ENCODE data around the gene AOC3.

The AOC3 gene

DNA sequence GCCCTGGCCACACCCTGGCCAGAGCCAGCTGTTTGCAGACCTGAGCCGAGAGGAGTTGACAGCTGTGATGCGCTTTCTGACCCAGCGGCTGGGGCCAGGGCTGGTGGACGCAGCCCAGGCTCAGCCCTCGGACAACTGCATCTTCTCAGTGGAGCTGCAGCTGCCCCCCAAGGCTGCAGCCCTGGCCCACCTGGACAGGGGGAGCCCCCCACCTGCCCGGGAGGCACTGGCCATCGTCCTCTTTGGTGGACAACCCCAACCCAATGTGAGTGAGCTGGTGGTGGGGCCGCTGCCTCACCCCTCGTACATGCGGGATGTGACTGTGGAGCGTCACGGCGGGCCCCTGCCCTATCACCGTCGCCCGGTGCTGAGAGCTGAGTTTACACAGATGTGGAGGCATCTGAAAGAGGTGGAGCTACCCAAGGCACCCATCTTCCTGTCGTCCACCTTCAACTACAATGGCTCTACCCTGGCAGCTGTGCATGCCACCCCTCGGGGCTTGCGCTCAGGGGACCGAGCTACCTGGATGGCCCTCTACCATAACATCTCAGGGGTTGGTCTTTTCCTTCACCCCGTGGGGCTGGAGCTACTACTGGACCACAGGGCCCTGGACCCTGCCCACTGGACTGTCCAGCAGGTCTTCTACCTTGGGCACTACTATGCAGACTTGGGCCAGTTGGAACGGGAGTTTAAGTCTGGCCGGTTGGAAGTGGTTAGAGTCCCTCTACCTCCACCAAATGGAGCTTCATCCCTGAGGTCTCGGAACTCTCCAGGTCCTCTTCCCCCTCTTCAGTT lies 6.0 kb upstream of the AOC3 start:
- H3K4me3 ChIP-seq (ENCODE audit: low read depth, low read length): no peak overlapping the region
- TF ChIP-seq, protein P1, sequence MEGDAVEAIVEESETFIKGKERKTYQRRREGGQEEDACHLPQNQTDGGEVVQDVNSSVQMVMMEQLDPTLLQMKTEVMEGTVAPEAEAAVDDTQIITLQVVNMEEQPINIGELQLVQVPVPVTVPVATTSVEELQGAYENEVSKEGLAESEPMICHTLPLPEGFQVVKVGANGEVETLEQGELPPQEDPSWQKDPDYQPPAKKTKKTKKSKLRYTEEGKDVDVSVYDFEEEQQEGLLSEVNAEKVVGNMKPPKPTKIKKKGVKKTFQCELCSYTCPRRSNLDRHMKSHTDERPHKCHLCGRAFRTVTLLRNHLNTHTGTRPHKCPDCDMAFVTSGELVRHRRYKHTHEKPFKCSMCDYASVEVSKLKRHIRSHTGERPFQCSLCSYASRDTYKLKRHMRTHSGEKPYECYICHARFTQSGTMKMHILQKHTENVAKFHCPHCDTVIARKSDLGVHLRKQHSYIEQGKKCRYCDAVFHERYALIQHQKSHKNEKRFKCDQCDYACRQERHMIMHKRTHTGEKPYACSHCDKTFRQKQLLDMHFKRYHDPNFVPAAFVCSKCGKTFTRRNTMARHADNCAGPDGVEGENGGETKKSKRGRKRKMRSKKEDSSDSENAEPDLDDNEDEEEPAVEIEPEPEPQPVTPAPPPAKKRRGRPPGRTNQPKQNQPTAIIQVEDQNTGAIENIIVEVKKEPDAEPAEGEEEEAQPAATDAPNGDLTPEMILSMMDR (conservative IDR thresholded peaks at IDR 0.05; ENCODE audit: low read depth, low read length): no peak
- DNase-seq (ENCODE audit: low read depth): no peak

DNA sequence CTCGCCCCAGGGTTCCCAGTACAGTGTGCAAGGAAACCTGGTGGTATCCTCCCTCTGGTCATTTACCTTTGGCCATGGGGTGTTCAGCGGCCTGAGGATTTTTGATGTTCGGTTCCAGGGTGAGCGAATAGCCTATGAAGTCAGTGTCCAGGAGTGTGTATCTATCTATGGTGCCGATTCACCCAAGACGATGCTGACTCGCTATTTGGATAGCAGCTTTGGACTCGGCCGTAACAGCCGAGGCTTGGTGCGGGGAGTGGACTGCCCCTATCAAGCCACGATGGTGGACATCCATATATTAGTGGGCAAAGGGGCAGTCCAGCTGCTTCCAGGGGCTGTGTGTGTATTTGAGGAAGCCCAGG lies 5.5 kb upstream of the AOC3 start:
- TF ChIP-seq, protein P1 (conservative IDR thresholded peaks at IDR 0.05; ENCODE audit: low read depth, low read length): no peak
- DNase-seq (ENCODE audit: low read depth): no peak
- H3K4me3 ChIP-seq (ENCODE audit: low read depth, low read length): no peak overlapping the region

DNA sequence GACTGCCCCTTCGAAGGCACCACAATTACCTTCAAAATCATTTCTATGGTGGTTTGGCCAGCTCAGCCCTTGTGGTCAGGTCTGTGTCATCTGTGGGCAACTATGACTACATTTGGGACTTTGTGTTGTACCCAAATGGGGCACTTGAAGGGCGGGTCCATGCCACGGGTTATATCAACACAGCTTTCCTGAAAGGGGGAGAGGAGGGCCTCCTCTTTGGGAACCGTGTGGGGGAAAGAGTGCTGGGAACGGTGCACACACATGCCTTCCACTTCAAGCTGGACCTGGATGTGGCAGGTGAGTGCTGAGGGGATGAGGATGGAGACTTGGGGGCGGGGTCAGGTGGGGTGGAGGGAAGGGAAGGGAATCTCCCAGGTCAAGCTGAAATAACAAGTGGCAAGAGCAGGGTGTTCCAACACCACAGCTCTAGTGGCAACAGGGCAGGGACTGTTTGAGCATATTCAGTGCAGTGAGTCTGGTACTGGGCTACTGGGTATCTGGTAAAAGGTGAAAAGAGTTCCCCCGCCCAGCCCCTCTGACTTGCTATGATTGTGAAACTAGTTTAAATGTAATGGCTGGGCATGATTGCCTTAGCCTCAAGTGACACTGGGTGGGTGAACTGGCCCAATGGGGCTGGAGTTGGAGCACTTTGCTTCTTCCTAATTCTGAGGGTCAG lies 4.9 kb upstream of the AOC3 start:
- DNase-seq (ENCODE audit: low read depth): no peak

DNA sequence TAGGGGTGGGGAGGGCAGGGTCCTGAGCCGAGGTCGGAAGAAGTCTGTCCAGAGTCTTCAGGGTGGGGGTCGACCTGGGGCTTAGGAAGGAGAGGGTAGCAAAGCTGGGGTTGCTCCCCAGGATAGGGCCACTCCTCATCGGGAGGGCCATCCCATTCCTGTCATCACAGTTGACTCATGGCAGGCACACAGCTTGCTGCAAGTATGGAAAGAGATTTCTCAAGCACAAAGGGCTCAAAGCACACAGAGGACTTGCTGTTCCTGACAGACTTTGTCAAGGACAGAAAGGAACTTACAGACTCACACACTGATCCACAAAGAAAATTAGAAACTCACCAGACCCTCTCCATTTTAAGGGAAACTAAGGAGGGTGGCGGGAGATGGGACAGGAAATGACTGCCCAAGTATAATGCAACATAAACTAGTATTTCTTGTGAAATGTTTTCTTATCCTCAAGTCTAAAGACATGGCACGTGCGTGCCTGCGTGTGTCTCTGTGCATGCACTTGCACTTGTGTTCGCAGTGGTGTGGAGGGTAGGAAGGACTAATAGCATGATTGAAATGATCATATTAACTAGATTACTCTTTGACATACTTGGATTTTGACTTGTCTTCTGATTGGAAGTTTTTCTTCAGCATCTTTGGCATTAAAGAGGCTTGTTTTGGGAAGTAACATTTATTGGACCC lies 4.3 kb upstream of the AOC3 start:
- TF ChIP-seq, protein P1 (conservative IDR thresholded peaks at IDR 0.05; ENCODE audit: low read depth, low read length): no peak
- peak; percentile 47 for DNase-seq (ENCODE audit: low read depth)

More for the DNA sequence above, 4.9 kb upstream of the AOC3 start:
- H3K4me3 ChIP-seq (ENCODE audit: low read depth, low read length): no peak overlapping the region
- TF ChIP-seq, protein P1 (conservative IDR thresholded peaks at IDR 0.05; ENCODE audit: low read depth, low read length): no peak

DNA sequence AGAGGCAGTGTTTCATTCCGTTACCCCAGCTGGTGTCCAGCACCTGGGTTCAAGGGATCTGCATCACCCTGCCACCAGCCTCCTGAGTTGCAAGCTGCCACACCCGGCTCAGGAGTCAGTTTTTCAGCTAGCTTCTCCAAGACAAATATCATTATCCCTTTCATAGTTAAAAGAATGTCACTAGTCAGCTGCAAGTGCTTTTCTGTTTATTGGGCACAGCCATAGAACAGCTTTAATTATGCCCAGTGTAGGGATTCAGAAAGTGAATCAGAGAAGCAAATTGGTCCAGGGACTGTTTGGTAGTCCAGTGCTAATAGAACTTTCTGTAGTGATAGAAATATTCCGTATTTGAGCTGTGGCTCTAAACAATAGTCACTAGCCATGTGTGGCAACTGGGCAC lies 2.9 kb upstream of the AOC3 start:
- no peak overlapping the region for H3K4me3 ChIP-seq (ENCODE audit: low read depth, low read length)
- TF ChIP-seq, protein P1 (conservative IDR thresholded peaks at IDR 0.05; ENCODE audit: low read depth, low read length): no peak
- no peak for DNase-seq (ENCODE audit: low read depth)

More for the DNA sequence above, 4.3 kb upstream of the AOC3 start:
- H3K4me3 ChIP-seq (ENCODE audit: low read depth, low read length): no peak overlapping the region

DNA sequence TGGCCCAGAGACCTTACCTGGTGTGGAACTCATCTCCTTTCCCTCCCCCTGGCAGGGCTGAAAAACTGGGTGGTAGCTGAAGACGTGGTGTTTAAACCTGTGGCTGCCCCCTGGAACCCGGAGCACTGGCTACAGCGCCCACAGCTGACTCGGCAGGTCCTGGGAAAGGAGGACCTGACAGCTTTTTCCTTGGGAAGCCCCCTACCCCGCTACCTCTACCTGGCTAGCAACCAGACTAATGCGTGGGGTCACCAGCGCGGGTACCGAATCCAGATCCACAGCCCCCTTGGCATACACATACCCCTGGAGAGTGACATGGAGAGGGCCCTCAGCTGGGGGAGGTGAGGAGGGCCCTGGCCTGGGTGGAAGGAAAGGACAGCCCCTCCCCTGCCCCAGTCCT lies 2.0 kb upstream of the AOC3 start:
- TF ChIP-seq, protein P1 (conservative IDR thresholded peaks at IDR 0.05; ENCODE audit: low read depth, low read length): no peak
- no peak for DNase-seq (ENCODE audit: low read depth)
- H3K4me3 ChIP-seq (ENCODE audit: low read depth, low read length): no peak overlapping the region

Measured in choroid plexus epithelial cell (primary cell).